GM18508 (cell line): ENCODE data around the gene SYN1.
A peak's percentile ranks its signal among the peaks of the same experiment; 100 is the strongest.

Experiments used
- ATAC-seq: cut with Tn5 transposase; IDR thresholded peaks from one replicate; pipeline ENCODE4 v1.9.1; 2021; ENCODE audit warnings: moderate number of reproducible peaks; ENCODE audit not compliant: insufficient read depth, unreplicated experiment

The SYN1 gene

DNA sequence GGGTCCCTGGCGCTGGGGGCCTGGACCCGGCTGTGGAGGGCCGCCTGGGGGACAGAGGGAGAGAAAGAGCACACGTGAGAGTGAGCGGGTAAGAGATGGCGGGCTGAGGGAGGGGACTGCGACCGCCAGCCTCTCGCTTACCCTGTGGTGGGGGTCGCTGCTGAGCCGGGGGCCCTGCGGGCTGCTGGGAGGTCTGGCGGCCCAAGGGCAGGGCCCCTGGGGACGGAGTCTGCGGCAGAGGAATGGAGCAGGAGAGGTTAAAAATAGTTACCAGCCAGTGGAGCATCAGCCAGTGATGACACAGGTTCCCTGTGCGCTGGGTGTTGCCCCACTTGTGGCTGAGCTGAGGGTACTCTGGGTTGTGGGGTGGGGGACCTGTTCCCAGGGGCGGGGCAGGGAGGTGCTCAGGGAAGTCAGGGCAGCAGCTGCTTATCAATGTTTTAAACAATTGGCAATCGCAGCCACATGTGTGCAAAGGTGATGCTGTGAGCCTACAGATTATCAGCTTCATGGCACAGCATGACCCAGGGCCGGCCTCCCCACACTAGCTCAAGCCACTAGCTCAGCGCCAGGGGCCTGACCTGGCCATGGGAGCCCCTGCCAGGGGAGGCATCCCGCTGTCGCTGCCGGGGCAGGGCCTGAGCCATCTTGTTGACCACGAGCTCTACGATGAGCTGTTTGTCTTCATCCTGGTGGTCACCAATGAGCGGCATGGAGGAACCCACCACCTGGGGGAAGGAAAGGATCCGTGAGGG is 44.9 kb downstream of the SYN1 start:
- ATAC-seq = no peak

DNA sequence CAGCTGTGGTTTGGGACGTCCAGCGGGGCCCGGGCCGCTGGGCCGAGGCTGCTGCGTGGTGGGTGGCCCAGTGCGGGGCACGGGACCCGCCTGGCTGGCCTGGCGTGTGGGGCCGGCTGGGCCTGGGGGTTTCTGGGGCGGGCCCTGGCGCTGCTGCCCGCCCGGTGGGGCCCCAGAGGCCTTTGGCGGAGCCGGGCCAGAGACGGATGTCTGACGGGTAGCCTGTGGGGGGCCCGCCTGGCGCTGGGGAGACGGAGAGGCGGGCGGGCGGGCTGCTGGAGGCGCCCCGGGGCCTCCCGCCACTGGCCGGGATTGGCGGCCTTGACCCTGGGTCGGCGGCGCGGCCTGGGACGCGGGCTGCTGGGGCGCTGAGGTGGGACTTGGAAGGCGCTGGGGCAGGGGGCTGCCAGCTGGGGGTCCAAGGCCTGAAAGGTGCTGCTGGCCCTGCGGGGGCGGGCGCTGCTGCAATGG is 45.5 kb downstream of the SYN1 start:
- ATAC-seq = no peak

DNA sequence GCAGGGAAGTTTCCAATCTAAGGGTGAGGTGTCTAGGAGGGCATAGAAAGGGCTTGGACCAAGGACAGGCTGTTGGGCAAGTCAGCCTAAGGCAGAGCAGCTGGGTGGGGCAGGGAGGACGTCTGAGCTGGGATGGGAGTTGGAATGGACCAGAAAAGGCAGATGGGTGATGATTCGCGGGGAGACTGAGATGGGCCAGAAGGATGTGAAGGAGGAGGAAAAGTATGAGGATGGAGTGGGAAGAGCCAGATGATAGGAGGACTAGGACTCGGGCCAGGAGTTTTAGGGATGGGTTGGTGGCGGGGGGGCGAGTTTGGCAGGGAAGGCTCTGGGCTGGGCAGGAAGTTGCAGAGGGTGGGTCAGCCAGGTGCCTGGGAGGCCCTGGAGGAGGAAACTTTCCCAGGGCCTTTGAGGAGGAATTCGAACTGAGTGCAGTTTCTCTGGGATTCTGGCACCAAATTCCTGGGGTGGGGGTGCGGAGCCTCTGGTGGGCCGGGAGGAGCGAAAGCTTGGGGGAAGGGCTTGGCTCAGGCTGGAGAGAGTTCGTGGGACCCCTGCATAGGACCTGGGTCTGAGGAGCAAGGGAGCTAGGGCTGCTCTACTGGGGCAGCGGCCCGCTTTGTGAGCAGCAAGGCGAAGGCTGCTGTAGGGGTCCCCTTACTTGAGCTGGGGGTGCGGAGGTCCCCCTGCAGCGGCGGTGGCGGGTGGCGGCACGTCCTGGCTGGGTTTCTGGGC is 46.1 kb downstream of the SYN1 start:
- no peak for ATAC-seq

DNA sequence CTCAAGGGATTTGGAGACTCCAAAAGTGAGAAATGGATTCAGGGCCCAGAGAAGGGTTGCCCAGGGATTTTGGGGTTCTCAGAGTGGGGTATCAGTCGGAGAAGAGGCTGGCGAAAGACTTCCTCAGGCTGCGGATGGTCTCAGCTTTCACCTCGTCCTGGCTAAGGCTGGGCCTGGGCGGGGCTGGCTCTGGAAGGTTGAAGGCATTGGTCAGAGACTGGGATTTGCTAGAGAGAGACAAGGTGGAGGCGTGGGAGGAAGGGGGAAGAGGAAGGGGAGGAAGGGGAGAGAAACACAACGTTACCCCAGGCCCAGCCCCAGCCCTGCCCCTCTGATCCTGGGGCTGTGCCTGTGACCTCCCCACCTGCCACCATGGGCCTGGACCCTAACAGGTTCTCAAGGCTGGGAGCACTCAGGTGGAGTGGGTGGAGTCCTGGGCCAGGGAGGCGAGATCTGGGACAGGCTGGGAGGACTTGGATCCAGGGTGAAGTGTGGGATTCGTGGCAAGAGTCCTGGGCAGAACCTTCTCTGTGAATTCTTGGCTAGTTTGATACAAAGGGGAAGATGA is 46.8 kb downstream of the SYN1 start:
- no peak for ATAC-seq

DNA sequence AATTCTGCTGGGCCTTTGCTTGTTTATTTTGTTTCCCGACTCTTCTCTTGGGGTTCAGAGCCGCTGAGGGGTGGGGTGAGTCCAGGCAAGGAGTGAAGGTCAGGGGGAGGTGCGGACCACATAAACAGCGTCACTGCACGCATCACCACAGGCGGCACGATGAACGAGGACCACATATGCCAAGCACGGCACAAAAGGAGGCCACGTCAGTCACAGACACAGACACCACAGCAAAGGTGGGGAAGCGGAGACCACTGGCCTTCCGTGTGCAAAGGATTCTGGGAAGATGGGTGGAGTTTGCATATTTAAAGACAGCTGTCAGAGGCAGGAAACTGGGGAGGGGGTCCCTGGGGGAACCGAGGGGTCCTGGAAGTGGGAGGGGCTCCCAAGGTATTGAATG is 47.8 kb downstream of the SYN1 start:
- ATAC-seq = no peak

DNA sequence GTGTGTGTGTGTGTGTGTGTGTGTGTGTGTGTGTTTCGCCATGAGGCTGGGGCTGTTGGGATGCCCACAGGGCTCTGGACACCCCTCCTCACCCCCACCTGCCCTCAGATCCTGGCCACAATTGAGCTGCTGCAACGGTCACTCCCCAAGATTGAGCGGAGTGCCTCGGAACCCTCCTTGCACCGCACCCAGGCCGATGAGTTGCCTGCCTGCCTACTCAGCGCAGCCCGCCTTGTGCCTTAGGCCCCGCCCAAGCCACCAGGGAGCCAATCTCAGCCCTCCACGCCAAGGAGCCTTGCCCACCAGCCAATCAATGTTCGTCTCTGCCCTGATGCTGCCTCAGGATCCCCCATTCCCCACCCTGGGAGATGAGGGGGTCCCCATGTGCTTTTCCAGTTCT is 48.4 kb downstream of the SYN1 start:
- ATAC-seq = no peak

DNA sequence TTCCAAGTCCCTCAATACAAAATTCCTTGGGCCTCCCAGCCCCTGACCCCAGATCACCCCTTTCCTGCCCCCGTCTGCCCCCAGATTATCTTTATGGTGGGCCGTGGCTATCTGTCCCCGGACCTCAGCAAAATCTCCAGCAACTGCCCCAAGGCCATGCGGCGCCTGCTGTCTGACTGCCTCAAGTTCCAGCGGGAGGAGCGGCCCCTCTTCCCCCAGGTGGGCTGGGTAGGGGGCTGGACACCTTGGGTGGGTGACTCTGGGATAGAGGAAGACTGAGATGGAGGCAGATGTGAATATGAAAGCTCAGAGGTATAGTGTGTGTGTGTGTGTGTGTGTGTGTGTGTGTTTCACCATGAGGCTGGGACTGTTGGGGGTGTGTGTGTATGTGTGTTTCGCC is 48.9 kb downstream of the SYN1 start:
- ATAC-seq = no peak

DNA sequence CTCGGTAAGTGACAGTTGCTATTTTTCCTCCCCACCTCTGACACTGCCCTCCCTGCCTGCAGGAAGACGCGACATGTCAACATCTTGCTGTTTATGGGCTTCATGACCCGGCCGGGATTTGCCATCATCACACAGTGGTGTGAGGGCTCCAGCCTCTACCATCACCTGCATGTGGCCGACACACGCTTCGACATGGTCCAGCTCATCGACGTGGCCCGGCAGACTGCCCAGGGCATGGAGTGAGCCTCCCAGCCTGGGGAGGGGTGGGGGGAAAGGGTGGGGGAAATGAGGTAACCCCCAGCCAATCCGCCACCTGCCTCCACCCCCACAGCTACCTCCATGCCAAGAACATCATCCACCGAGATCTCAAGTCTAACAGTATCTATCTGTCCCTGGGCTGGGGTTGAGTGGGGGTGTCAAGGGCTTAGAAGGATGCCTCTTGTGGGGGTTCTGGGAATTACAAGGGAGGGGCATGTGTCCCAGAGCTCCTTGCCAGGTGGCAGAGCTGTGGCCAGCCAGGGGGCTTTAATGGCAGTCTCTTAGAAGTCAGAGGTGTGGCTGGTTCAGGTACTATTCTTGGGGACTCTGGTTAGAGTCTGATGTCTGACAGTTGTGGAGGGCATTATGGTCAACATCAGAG is 50.9 kb downstream of the SYN1 start:
- no peak for ATAC-seq

DNA sequence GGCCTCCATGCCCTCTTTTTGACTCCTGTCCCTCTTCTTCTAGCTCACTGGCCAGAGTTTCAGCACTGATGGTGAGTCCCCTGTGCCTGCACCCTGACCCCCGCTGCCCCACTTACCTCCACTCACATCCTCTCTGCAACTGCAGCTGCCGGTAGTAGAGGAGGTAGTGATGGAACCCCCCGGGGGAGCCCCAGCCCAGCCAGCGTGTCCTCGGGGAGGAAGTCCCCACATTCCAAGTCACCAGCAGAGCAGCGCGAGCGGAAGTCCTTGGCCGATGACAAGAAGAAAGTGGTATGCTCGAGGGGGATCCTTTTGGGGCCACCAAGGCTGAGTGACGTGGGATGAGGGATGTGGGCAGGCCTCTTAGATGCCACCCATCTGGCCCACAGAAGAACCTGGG is 52.8 kb downstream of the SYN1 start:
- ATAC-seq = no peak

DNA sequence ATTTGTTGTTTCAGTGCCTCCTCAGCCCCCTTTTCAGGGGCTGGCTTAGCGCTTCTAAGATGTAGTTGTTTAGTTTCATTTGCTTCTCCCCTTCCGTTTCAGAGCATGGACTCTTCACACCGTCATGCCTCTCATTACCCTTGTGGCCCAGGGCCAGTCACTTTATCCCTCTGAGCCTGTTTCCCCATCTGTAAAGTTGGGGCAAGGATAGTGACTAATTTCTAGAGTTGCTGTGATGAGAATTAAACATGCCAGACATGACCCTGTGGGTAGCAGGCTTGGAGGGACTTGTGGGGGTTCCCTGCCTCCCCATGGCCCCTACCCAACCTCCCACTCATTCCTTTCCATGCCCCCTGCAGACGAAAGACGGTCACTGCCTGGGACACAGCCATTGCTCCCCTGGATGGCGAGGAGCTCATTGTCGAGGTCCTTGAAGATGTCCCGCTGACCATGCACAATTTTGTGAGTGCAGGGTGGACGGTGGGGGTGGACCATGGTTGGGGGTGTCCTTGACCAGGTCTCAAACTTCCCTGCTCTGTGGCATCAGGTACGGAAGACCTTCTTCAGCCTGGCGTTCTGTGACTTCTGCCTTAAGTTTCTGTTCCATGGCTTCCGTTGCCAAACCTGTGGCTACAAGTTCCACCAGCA is 55.1 kb downstream of the SYN1 start:
- ATAC-seq = no peak

DNA sequence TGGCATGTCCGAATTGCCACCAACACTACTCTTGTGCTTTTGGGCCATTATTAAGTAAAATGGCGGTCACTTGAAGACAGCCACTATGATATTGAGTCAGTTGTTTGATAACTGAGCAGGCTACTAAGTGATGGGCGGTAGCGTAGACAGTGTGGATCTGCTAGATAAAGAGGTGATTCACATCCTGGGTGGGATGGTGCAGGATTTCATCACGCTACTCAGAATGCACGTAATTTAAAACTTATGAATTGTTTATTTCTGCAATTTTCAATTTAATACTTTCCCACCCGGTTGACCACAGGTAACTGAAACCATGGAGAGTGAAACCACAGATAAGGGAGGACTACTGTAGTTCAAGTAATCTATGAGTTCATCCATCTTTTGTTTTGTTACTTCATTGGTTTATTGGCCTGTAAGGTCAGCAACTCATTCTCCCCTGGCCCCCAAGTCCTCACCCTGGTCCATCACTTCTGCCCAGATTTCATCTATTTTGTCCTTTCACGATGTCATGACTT is 55.8 kb downstream of the SYN1 start:
- ATAC-seq = no peak

DNA sequence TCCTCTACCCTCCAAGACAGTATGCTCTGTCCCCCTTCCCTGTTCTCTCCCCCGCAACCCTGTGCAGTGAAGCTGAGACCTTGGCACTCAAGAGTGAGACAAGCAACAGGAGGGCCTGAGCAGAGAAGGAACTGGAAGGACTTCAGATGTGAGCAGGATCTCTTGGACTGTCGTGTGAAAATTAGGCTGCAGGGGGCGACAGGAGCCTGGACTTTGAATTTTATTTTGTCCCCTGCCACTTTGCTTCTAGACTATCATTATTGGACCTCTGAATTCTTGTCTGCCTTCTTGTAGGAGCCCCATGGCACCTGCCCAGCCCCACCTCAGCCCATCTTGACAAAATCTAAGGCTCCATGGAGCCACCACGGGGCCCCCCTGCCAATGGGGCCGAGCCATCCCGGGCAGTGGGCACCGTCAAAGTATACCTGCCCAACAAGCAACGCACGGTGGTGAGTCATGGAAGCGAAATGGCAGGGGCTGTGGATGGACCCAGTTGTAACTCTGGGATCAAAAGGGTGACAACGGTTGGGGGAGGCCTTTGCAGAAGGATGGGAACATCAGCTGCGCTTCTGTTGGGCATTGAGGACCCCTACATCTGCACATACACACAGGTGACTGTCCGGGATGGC is 56.9 kb downstream of the SYN1 start:
- ATAC-seq = no peak

DNA sequence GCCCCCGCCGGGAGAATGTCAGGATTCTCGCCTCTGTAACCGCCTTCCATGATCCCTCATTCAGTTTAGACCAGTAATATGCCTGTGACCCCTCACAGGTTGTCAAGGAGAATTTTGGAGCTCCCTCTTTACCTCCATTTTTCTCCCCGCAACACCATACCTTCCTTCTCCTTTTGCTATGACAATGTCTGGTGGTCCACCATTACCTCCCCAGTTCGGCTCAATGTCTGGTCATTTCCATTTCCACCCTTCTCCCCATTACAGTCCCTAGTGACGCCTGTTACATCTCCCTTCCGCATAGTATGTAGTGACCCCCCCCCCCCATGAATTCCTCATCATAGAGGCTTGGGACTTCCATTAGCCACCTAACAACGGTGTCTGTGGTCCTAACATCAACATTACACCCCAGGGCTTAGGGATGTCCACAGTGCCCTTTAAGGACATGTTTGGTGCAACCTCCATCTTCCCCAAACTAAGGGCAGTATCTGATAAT is 58.0 kb downstream of the SYN1 start:
- no peak for ATAC-seq

DNA sequence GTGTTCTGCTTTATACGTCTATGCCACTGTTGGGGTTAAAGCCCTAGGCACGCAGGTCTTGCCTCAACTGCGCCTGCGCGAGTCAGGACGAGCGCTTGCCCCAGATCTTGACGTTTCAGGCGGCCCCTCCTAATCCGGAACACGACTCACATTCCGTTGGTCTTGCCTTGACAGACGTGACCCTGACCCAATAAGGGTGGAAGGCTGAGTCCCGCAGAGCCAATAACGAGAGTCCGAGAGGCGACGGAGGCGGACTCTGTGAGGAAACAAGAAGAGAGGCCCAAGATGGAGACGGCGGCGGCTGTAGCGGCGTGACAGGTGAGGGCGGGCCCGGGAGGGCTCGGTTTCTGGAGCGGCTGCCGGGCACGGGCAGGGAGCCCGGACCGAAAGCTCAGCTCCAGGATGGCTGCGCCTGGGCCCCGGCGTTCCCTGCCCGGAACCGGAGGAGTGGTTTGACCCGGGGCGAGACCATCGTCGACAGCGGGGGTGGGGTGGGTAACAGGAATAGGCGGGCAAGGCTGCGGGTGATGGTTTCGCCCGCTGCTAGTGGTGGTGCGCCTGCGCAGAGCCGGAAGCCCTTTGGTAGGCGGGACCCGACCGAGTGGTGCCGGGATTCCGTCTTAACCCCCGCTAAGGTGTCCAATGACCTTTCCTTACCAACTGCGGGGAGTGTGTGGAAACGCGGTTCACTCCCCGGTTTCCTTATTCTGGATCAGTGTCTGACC is 58.6 kb downstream of the SYN1 start, which contains the start of gene ARAF:
Gene ARAF (plus strand): TSS at position 272 of the 725 bp plus-strand sequence. CDS start 1,763 bp downstream, outside the sequence.
- ATAC-seq = peak; percentile 59

DNA sequence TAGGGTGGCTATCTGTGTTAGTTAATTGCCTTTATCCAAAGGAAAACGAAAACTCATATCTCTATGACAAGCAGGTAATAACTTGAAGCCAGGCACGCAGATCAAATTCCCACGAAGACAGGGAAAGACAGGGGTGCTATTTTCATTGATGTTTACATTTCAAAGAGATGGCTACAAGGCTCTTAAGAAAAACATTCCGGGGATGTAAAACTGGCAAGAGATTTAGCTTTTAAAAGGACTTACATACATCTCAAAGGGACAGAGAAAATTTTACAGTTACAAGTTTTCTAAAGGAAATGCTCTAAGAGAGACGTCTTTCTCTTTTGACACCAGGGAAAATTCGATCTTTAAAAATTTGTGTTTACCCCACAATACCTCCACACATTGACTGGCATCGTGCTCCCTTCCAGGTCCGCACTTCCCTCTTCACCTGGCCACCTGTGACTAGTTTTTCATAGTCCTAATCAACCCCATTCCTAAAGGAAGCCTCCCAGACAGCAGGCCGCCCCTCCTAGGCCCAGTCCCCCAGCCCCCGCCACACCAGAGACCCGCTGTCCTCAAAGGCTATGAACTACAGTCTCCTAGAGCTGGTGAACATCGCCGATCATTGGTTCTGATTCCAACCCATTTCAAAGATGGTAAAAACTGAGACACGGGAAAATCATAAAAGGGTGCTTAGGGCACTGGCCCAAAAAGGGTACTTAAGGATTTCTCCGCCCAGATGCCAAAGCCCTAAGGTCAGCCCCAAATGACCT is 59.3 kb downstream of the SYN1 start:
- no peak for ATAC-seq

DNA sequence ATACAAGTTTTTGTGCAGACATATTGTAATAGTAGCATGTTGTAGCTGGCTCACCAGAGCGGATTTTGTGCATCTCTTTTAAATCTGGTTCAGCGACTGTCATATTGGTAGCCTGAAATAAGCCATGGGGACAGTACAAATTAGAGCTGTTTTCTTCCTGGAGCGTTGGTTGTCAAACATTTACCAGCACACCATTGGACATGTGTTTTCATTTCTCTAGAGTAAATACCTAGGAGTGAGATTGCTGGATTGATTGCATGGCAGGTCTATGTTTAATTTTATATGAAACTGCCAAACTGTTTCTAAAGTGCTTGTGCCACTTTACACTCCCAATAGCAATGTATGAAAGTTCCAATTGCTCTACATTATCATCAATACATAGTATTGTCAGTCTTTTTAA is 61.2 kb downstream of the SYN1 start:
- no peak for ATAC-seq

DNA sequence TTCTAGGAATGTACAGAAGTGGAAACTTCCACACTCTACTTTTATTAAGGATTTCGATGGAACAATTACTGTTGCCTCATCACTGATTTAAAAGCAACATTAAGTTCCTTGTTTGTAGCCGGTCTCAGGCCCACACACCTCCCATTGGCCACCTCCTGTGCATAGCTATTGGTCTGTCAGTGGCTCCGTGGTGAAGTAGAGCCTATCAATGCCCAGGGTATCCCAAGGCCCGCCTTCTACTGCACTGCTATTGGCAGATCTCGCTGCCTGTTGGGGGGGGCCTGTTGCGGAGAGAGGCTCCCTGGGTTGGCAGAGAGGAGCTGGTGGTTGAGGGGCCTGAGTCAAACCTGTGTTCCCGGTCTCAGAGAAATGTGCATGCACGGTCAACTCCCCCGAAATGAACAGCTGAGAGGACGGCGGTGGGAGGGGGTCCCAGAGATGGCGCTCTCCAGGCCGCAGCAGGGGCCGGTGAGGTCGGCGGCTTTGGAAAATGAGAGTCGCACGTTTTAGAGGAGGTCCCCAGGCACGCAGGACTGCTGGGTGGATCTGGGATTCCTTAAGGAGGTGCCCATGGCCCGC is 63.5 kb downstream of the SYN1 start:
- ATAC-seq = peak; percentile 93

DNA sequence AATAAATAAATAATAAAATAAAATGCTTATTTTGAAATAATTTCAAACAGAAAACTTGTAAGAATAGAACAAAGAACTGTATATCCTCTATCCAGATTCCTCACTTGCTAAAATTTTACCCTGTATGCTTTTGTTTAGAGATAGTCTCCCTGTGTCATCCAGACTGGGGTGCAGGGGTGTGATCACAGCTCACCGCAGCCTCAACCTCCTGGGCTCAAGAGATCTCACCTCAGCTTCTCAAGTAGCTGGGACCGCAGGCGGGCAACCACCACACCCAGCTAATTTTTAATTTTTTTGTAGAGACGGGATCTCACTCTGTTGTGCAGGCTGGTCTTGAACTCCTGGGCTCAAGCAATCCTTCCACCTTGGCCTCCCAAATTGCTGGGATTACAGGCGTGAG is 76.2 kb downstream of the SYN1 start:
- ATAC-seq = no peak
